Hepatocyte (in vitro differentiated cells): ENCODE measurements around the gene TBL1Y. TPM values are rescaled to one million over a fixed set of nuclear protein-coding genes. Genes with fewer than 3 reads are reported as not detected.
"Not testable (repeated sequence)": the region's sequence is repeated elsewhere in the genome, so short reads cannot be mapped to it uniquely, and the experiment has no call there.

ENCODE experiments used
- DNase-seq: peaks from one replicate; pipeline ENCODE4 v3.0.0-alpha.2; 2016; ENCODE audit warnings: low spot score
- H2AFZ ChIP-seq: fragments of 200-600 bp; sonication (generic); 2 replicates; pipeline ENCODE4 v1.6.0; 2016; ENCODE audit warnings: antibody characterized with exemption, mild to moderate bottlenecking
- H3K27ac ChIP-seq: fragments of 200-600 bp; sonication (generic); 2 replicates; pipeline ENCODE4 v1.5.1; 2016; ENCODE audit warnings: mild to moderate bottlenecking
- H3K27me3 ChIP-seq: fragments of 200-600 bp; sonication (generic); 2 replicates; pipeline ENCODE4 v1.6.1; 2016
- H3K36me3 ChIP-seq: fragments of 200-600 bp; sonication (generic); replicated peaks from 2 replicates; pipeline ENCODE4 v1.5.1; 2016; ENCODE audit warnings: low read depth; ENCODE audit not compliant: insufficient read depth
- H3K4me1 ChIP-seq: fragments of 200-600 bp; sonication (generic); 2 replicates; pipeline ENCODE4 v1.5.1; 2016; ENCODE audit warnings: mild to moderate bottlenecking, moderate library complexity; ENCODE audit not compliant: insufficient read depth
- H3K4me2 ChIP-seq: fragments of 200-600 bp; sonication (generic); 2 replicates; pipeline ENCODE4 v1.6.0; 2016
- H3K4me3 ChIP-seq: fragments of 200-600 bp; sonication (generic); 2 replicates; pipeline ENCODE4 v1.5.1; 2016; ENCODE audit warnings: mild to moderate bottlenecking
- H3K79me2 ChIP-seq: fragments of 200-600 bp; sonication (generic); 2 replicates; pipeline ENCODE4 v1.6.0; 2017; ENCODE audit warnings: mild to moderate bottlenecking
- H3K9me2 ChIP-seq: fragments of 200-600 bp; sonication (generic); replicated peaks from 2 replicates; pipeline ENCODE4 v1.6.0; 2017; ENCODE audit warnings: mild to moderate bottlenecking; ENCODE audit not compliant: insufficient read depth
- H3K9me3 ChIP-seq: fragments of 200-600 bp; sonication (generic); 2 replicates; pipeline ENCODE4 v1.5.1; 2016; ENCODE audit warnings: low read depth, mild to moderate bottlenecking
- H4K20me1 ChIP-seq: fragments of 200-600 bp; sonication (generic); 2 replicates; pipeline ENCODE4 v1.6.0; 2016; ENCODE audit warnings: mild to moderate bottlenecking; ENCODE audit not compliant: insufficient read depth, poor library complexity, severe bottlenecking
- CTCF ChIP-seq: fragments of 200-600 bp; sonication (generic); IDR thresholded peaks from 2 replicates; pipeline ENCODE4 v1.5.1; 2016; ENCODE audit warnings: antibody characterized with exemption, mild to moderate bottlenecking; ENCODE audit not compliant: poor library complexity
- EZH2 ChIP-seq: fragments of 200-600 bp; sonication (generic); IDR thresholded peaks from 2 replicates; pipeline ENCODE4 v1.6.1; 2016; ENCODE audit warnings: antibody characterized with exemption, mild to moderate bottlenecking, borderline replicate concordance
- EZH2phosphoT487 ChIP-seq: fragments of 200-600 bp; sonication (generic); IDR thresholded peaks from one replicate; pipeline ENCODE4 v1.6.1; 2018; ENCODE audit warnings: antibody characterized with exemption, mild to moderate bottlenecking, low read depth, moderate library complexity; ENCODE audit not compliant: unreplicated experiment, severe bottlenecking
- WGBS: methylation state at CpG from one replicate; pipeline ENCODE4 v1.1.6; 2016; ENCODE audit warnings: low lambda C conversion rate; ENCODE audit errors: missing lambda C conversion rate; 5-methylcytosine and 5-hydroxymethylcytosine counted together
- polyA plus RNA-seq: library from polyadenylated mRNA; unstranded; fragments of >200 nt; fragmentation: Nextera tagmentation; extraction: Ambion mirVana; gene quantifications from 2 replicates; pipeline ENCODE4 v1.2.1, GENCODE V29; 2016
- total RNA-seq: library from RNA; depleted of rRNA; stranded (reverse); fragments of >200 nt; gene quantifications from 2 replicates; pipeline ENCODE4 v1.2.3, GENCODE V29; 2014

TBL1Y gene
- total and polyA plus RNA-seq, 2 experiments from 2014 or later: not detected

GRCh38 chrY:6907591-6907990 lies 2.9 kb upstream of the TBL1Y start:
- TF ChIP-seq EZH2: no peak
- no peak for TF ChIP-seq EZH2phosphoT487
- no peak for TF ChIP-seq CTCF
- Histone ChIP-seq H3K27me3 (no peaks in the 10 kb centered on the region), H3K79me2 (no peaks in the 10 kb centered on the region), H3K9me3 (no peaks in the 10 kb centered on the region), H2AFZ (no peak overlapping the region), H3K36me3 (no peaks in the 10 kb centered on the region), H3K4me1 (no peaks in the 10 kb centered on the region), H3K9me2 (no peaks in the 10 kb centered on the region), H3K27ac (no peak overlapping the region), H3K4me2 (no peak overlapping the region), H4K20me1 (no peaks in the 10 kb centered on the region), H3K4me3 (no peak overlapping the region)
- WGBS: no CpG with 5 or more reads among the region's 1 CpG
- no peak for DNase-seq

GRCh38 chrY:6908021-6908420 lies 2.5 kb upstream of the TBL1Y start:
- DNase-seq, H3K4me2 ChIP-seq, H3K9me3 ChIP-seq: not testable (repeated sequence)

GRCh38 chrY:6909118-6909521 lies 1.4 kb upstream of the TBL1Y start:
- Histone ChIP-seq H3K9me3 (no peaks in the 10 kb centered on the region), H3K4me1 (no peaks in the 10 kb centered on the region), H3K27ac (no peak overlapping the region), H2AFZ (no peak overlapping the region), H3K27me3 (no peaks in the 10 kb centered on the region), H3K4me3 (no peak overlapping the region), H3K4me2 (no peak overlapping the region), H3K36me3 (no peaks in the 10 kb centered on the region), H3K9me2 (no peaks in the 10 kb centered on the region), H4K20me1 (no peaks in the 10 kb centered on the region), H3K79me2 (no peaks in the 10 kb centered on the region)
- WGBS: no CpG with 5 or more reads among the region's 14 CpGs
- DNase-seq: no peak
- no peak for TF ChIP-seq EZH2phosphoT487

More at GRCh38 chrY:6908021-6908420, 2.5 kb upstream of the TBL1Y start:
- H3K4me1 ChIP-seq, H2AFZ ChIP-seq, H4K20me1 ChIP-seq, H3K9me2 ChIP-seq, H3K79me2 ChIP-seq, H3K36me3 ChIP-seq, H3K4me3 ChIP-seq, H3K27me3 ChIP-seq, H3K27ac ChIP-seq: not testable (repeated sequence)
- WGBS: no CpG with 5 or more reads among the region's 6 CpGs

- Histone ChIP-seq H3K4me2 (no peak overlapping the region), H3K79me2 (no peaks in the 10 kb centered on the region), H3K9me2 (no peaks in the 10 kb centered on the region), H2AFZ (no peak overlapping the region), H3K27ac (no peak overlapping the region), H3K4me3 (no peak overlapping the region), H3K27me3 (no peaks in the 10 kb centered on the region), H4K20me1 (no peaks in the 10 kb centered on the region), H3K36me3 (no peaks in the 10 kb centered on the region), H3K4me1 (no peaks in the 10 kb centered on the region), H3K9me3 (no peaks in the 10 kb centered on the region)
- DNase-seq: no peak
- TF ChIP-seq CTCF (no peak), EZH2phosphoT487 (no peak), EZH2 (no peak)
- no CpG with 5 or more reads among the region's 14 CpGs for WGBS
Observed at GRCh38 chrY:6909856-6910255, 641 bp upstream of the TBL1Y start.
